HG02798 (cell line): ENCODE results near the gene TBC1D28.
A peak's percentile ranks its signal among the peaks of the same experiment; 100 is the strongest.
"Not testable (repeated sequence)": the region's sequence is repeated elsewhere in the genome, so short reads cannot be mapped to it uniquely, and the experiment has no call there.

ENCODE experiments used
- ATAC-seq: cut with Tn5 transposase; IDR thresholded peaks from one replicate; pipeline ENCODE4 v1.9.1; 2021; ENCODE audit warnings: mild to moderate bottlenecking; ENCODE audit not compliant: unreplicated experiment, poor library complexity

The TBC1D28 gene

DNA sequence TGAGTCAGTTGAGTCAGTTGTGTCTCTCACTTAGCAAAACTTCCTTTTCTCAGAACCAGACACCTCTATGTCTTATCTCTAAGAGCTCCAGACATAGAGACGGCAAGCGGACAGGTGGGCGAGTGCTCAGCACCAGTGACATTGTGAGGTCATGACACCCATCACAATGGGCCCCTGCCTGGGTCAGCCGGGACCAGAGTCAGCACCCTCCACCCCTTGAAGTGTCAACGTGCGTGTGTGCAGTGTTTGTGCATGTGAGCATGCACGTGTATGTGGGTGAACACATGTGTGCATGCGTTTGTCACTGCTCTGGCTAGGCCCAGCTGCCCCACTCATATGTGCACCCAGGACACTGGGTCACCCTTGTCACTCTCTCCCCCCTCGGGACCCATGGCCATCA lies at the start of gene TBC1D28:
Gene TBC1D28 (minus strand): TSS at position 101 of the 400 bp plus-strand sequence. CDS start 3,039 bp downstream, outside the sequence.
- ATAC-seq: not testable (repeated sequence)

DNA sequence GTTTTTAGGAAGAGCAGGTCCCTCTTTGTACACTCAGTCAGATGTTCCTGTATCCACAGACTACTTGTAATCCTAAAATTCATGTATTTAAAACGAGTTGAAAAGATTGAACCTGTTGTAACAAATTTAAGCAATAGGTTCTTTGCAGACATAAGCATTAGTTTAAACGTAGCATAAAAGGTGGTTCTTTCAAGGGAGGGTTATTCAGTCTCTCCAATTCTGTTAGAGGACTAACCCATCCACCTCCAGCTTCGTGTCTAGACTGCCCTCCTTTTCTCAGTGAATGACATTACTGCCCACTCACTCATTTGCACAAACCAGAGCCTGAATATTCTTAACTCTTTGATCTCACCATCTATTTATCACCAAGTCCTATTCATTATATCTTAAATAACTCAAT lies 38.5 kb upstream of the TBC1D28 start:
- not testable (repeated sequence) for ATAC-seq

GRCh38 chr17:18681767-18682571 lies 37.8 kb upstream of the TBC1D28 start, which contains the start of gene FOXO3B:
TSS of gene FOXO3B (minus strand) at chr17:18682314. CDS start at chr17:18681651, 663 bp downstream.
- ATAC-seq: peak; percentile 95

DNA sequence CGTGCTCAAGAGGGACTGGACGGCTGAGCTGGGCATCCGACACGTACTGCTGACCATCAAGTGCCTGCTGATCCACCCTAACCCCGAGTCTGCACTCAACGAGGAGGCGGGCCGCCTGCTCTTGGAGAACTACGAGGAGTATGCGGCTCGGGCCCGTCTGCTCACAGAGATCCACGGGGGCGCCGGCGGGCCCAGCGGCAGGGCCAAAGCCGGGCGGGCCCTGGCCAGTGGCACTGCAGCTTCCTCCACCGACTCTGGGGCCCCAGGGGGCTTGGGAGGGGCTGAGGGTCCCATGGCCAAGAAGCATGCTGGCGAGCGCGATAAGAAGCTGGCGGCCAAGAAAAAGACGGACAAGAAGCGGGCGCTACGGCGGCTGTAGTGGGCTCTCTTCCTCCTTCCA lies 33.2 kb upstream of the TBC1D28 start:
- not testable (repeated sequence) for ATAC-seq

- not testable (repeated sequence) for ATAC-seq
These were observed 32.7 kb upstream of the TBC1D28 start for GRCh38 chr17:18676928-18677327.

DNA sequence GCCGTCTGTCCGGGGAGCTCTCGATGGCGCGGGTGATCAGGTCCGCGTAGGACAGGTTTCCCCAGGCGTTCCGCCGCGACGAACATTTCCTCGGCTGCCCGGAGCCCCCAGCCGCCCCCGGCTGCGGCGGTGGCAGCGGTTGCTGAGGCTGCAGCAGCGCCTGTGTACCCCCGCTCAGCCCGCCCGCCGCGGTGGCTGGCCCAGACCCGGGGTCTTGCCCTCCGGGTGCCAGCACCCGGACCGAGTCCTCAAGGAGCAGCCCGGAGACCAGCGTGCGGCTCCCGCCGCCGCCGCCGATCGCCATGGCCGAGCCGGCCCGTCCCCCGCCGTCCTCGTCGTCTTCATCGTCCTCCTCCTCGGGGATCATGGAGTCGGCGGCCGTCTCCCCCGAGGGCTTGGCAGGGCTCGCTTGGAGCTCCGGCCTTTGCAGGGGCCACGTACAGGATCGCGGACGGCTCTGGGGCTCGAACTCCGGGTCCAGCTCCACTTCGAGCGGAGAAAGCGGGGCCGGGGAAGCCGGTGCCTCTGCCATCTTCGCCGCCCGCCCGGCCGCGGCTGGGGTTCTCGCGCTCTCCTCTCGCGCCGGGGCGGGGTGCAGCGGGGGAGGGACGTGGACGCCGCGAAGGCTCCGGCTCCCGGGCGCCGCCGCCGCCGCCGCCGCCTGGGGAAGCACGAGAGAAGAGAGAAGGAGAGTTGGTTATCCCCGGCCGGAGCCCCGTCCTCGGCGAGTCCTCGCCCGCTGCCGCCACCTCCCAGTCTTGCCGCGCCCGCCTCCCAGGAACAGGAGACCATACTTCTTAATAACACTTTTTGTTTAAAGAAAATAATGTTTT lies 28.4 kb upstream of the TBC1D28 start:
- ATAC-seq: not testable (repeated sequence)

DNA sequence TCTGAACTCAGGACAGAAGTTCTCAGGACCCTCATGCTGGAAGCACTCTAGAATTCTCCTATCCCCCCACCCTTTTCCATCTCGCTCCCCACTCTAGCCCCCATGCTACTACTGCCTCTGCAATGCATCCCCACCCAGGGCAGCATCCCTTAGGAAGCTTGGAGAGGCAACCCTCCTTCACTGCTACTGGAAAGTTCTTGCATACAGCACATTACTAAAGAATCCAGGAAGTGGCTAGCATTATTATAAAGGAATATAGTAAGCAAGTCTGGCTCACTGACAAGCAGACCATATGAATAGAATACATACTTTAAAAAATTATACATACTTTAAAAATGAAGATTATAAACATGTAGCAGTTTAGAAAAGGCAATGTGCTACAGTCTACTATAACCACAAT lies 24.4 kb upstream of the TBC1D28 start:
- ATAC-seq: not testable (repeated sequence)

- ATAC-seq: not testable (repeated sequence)
These were observed 23.3 kb upstream of the TBC1D28 start for GRCh38 chr17:18667535-18667934.

DNA sequence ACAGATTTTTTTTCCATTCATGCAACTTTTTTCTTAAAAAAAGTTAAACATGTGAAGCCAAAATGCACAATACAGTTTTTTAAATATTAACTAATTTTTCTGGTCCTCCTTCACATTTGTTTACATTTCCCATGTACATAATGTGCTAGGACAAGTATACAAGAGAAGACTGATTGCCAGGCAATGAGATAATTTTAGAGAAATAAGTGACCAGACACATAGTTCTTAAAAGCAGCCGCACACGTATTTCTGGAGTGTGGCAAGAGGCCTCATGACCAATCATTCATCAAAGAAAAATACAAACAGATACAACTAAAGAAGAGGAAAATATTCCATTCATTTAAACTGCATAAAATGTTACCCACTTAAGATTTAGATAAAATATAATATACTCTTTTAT lies 22.1 kb upstream of the TBC1D28 start:
- not testable (repeated sequence) for ATAC-seq

DNA sequence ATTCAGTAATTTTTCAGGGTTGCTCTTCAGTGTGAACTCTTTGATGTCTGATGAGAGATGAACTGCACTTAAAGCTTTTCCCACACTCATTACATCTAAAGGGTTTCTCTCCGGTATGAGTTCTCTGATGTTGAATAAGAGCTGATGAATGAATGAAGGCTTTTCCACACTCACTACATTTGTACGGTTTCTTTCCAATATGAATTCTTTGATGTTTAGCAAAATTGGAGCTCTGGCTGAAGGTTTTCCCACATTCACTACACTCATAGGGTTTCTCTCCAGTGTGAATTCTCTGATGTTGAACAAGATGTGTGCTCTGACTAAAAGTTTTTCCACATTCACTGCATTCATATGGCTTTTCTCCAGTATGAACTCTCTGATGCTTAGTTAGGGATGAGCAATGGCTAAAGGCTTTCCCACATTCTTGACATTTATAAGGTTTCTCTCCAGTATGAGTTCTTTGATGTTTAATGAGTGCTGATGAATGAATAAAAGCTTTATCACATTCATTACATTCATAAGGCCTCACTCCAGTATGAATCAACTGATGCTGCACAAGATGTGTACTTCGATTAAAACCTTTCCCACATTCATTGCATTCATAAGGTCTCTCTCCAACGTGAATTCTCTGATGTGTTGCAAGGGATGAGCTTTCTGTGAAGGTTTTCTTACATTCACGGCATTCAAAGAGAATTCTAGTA lies 17.9 kb upstream of the TBC1D28 start:
- ATAC-seq: not testable (repeated sequence)

DNA sequence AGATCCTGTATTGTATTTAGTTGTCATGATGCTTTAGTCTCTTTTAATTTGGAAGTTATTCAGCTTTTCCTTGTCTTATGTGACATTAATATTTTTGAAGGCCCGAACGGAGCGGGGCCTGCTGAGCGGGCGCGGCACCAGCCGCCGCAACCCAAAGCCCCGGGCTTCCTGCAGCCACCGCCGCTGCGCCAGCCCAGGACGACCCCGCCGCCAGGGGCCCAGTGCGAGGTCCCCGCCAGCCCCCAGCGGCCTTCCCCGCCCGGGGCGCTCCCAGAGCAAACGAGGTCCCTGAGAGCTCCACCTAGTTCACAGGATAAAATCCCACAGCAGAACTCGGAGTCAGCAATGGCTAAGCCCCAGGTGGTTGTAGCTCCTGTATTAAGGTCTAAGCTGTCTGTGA lies 5.9 kb upstream of the TBC1D28 start:
- not testable (repeated sequence) for ATAC-seq

GRCh38 chr17:18643124-18643523 lies 1.1 kb downstream of the TBC1D28 start:
- ATAC-seq: not testable (repeated sequence)

DNA sequence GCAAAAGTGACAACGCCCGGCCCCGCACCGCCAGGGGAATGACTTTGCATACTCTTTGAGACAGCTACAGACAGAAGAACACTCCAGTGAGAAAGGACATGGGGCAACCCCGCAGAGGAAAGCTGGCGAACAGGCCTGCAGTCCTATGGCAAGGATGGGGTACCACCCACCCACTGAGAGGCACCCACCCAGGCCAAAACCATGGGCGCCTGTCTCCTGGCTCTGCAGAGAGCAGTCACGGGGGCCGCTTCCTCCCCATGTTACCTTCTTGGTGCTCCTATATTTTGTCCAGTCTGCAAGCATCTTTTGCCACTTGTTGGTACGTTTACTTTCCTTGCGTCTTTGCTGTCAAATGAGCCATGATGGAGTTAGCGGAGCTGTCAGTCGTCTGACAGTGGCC lies 5.8 kb downstream of the TBC1D28 start:
- ATAC-seq: not testable (repeated sequence)

DNA sequence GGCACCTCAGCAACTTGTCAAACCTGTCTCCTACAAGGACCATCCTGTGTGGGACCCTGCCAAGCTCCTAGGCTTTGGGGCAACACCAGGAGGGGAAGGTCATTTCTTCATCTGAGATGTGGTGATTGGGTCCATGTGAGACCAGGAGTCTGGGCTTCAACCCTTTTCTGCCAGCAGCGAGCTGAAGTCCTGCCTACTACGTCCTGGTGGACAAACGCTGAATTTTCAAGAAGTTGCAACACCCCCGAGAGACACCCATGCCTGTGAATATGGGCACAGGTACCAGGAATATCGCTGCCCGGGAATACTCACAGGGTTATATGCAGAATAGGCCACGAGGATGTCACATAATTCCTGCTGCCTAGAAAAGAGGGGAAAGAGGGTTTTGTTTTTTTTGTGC lies 8.0 kb downstream of the TBC1D28 start:
- not testable (repeated sequence) for ATAC-seq

DNA sequence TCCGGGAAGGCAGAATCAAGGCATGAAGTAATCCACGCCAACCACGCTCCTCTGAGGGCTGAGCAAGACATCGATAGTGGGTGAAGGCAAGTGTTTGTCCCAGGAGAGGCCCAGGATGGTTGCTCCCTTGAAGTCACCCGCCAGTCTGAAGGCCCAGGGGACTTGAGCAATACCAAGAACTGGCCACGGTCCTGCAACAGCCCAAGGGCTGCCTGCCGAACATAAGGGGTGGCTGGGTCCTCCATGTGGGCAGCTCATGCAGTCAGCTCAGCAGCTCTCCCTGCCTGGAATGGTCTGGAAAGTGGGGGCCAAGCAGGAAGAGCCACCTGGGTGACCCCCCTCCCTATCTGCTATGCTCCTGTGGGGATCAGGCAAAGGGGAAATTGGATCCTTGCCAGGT lies 8.4 kb downstream of the TBC1D28 start:
- not testable (repeated sequence) for ATAC-seq

DNA sequence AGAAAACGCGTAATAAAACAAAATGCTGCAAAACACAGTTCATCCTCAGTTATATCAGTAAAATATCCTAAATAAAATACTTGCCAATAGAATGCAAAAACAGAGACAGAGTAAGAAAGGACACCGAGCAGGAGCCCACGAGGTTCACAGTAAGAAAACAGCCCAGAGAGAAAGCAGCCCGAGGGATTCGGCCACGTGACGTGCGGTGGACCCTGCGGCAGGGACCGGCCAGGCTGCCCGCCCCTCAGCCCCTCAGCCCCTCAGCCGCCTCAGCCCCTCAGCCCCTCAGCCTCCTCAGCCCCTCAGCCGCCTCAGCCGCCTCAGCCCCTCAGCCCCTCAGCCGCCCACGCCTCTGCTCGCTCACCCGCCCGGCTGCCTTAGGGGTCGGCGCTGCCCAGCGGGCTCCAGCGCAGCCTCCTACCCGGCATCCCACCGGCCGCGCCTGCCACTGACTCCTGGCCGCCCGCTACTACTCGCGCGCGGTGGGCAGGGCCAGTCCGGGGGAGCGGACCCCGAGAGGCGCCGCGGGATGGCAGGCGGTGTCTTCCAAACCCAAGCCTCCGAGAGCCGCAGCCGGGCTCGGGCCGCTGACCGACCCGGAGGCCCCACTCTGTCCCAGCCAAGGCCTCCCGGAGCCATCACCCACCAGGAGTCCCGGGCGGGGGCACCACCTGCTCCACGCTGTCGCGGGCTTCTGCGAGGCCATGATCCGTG lies 9.5 kb downstream of the TBC1D28 start:
- ATAC-seq: not testable (repeated sequence)

DNA sequence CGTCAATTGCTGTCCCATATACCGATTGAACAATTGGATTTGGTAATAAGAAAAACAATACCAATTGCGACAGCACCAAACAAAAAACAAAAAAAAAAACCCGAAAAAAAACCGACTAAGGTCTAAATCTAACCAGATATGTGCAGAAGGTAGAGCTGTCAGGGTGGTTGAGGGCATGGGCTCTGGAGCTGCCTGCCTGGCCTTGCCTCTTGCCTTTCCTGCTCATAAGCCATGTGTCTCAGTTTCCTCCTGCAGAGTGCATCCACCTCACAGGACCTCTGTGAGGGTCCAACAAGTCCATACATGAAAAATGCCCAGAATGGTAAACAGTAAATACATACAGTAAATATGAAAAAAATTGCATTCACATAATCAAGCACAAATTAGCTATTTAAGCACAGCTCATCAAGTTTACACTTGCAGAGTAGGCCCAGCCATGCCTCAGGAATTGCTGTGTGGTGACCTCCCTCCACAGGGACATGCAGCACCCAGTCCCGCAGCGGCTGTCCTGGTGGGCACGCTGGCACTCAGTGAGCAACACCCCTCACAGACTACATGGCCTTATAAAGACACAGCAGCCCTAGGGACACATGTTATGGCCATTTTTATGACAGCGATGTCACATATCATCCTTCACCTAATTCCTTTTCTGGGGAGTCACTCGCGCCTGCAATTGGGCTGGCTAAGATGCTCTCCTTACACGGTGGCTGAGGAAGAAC lies 17.9 kb downstream of the TBC1D28 start:
- no peak for ATAC-seq

DNA sequence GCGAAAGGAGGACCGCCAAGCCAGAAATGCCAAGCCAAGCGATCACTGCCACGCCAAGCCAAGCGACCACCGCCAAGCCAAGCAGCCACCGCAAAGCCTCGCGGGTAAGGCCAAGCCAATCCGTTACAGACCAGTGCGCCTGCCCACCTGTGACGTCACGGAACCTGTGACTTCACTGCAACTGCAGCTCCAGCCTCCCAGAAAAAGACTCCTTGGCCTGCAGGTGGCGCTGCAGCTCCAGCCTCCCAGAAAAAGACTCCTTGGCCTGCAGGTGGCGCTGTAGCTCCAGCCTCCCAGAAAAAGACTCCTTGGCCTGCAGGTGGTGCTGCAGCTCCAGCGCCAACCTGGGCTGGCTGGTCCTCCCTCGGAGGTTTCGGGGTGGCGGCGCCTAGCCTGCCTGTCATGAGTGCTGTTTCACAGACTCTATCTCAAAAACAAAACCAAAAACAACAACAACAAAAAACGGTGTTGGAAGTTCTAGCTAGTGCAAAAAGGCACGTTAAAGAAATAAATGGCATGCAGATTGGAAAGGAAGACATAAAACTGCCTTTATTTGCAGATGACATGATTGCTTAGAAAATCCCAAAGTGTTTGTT lies 18.6 kb downstream of the TBC1D28 start:
- ATAC-seq: peak; percentile 98
